Endothelial cell of umbilical vein (primary cell): ENCODE results near the gene PHACTR1. TPM values are rescaled to one million over a fixed set of nuclear protein-coding genes. Genes with fewer than 3 reads are reported as not detected.

Source experiments
- BruUV-seq: library from RNA; stranded (reverse); fragments of 400-500 nt; replicated peaks from 2 replicates; lab custom pipeline; 2021; lab: Mats Ljungman, UMichigan
- CTCF ChIA-PET: fragments of 300-600, 350-600 bp; sonication (Branson Sonifier 250); formaldehyde crosslinking; loops from one replicate; lab custom pipeline; 2021; ENCODE audit warnings: antibody characterized with exemption, inconsistent platforms; lab: Charles Lee
- POLR2A ChIA-PET: fragments of 300-600, 350-600 bp; sonication (Branson Sonifier 250); formaldehyde crosslinking; loops from one replicate; lab custom pipeline; 2021; ENCODE audit warnings: antibody characterized with exemption, inconsistent platforms; lab: Charles Lee
- DNase-seq: peaks from one replicate; pipeline ENCODE4 v3.0.0-alpha.2; 2011; ENCODE audit warnings: low read depth, low spot score
- FAIRE-seq: peaks from 2 replicates; lab custom pipeline; 2011; peaks lifted over from hg19 to GRCh38; lab: Jason Lieb, UNC
- H2AFZ ChIP-seq: 2 replicates; pipeline ENCODE4 v1.6.0; 2012; ENCODE audit warnings: low read depth, low read length, control low read depth, inconsistent platforms
- H3K27ac ChIP-seq: 2 replicates; pipeline ENCODE4 v1.5.1; 2011; ENCODE audit warnings: low read depth, mild to moderate bottlenecking, control low read depth, low read length, moderate library complexity; ENCODE audit not compliant: insufficient read depth
- H3K27me3 ChIP-seq, 2 experiments: 2 replicates each; pipeline versions ENCODE4 v1.6.0 to v1.6.1; 2011; ENCODE audit warnings: low read length in 2 of 2, mixed read lengths in 1 of 2; ENCODE audit not compliant: control insufficient read depth in 2 of 2, insufficient read depth in 2 of 2
- H3K36me3 ChIP-seq, 2 experiments: 2 replicates in 1 of 2; 3 replicates in 1 of 2; pipeline ENCODE4 v1.5.1; 2011; ENCODE audit warnings: low read length in 2 of 2, mild to moderate bottlenecking in 1 of 2, moderate library complexity in 1 of 2; ENCODE audit not compliant: control insufficient read depth in 2 of 2, insufficient read depth in 2 of 2; ENCODE audit errors: extremely low read depth in 1 of 2
- H3K4me1 ChIP-seq: 3 replicates; pipeline ENCODE4 v1.5.1; 2011; ENCODE audit warnings: mild to moderate bottlenecking, low read length; ENCODE audit not compliant: control insufficient read depth, insufficient read depth; ENCODE audit errors: extremely low read depth
- H3K4me2 ChIP-seq: 2 replicates; pipeline ENCODE4 v1.6.1; 2011; ENCODE audit warnings: low read length, control low read depth, mixed read lengths; ENCODE audit not compliant: insufficient read depth
- H3K4me3 ChIP-seq, 3 experiments: fragments of 200-600 bp in 1 of 3; sonication (generic), shearing (Covaris generic) in 1 of 3; replicated peaks in 1 of 3; 2 replicates each; pipeline ENCODE4 v1.5.1; 2011 to 2016; ENCODE audit warnings: control low read depth in 3 of 3, low read length in 3 of 3, mild to moderate bottlenecking in 2 of 3, inconsistent platforms in 1 of 3, low read depth in 1 of 3, moderate library complexity in 1 of 3; ENCODE audit not compliant: insufficient read depth in 1 of 3
- H3K79me2 ChIP-seq: 2 replicates; pipeline ENCODE4 v1.6.0; 2012; ENCODE audit warnings: low read length, inconsistent platforms; ENCODE audit not compliant: control insufficient read depth, insufficient read depth
- H3K9ac ChIP-seq: replicated peaks from 2 replicates; pipeline ENCODE3; 2011; ENCODE audit warnings: low read length, control low read depth; ENCODE audit not compliant: insufficient read depth; ENCODE audit errors: extremely low read depth
- H3K9me1 ChIP-seq: replicated peaks from 3 replicates; pipeline ENCODE4 v1.6.0; 2011; ENCODE audit warnings: mild to moderate bottlenecking, low read length; ENCODE audit not compliant: control insufficient read depth, insufficient read depth; ENCODE audit errors: extremely low read depth
- H3K9me3 ChIP-seq: replicated peaks from 2 replicates; pipeline ENCODE4 v1.5.1; 2012; ENCODE audit warnings: low read length, inconsistent platforms; ENCODE audit not compliant: control insufficient read depth, insufficient read depth
- H4K20me1 ChIP-seq: replicated peaks from 2 replicates; pipeline ENCODE3; 2011; ENCODE audit warnings: mild to moderate bottlenecking, low read length; ENCODE audit not compliant: control insufficient read depth, insufficient read depth; ENCODE audit errors: extremely low read depth
- EZH2 ChIP-seq: IDR thresholded peaks from 2 replicates; pipeline ENCODE4 v1.6.1; 2012; ENCODE audit warnings: borderline replicate concordance, low read depth, mild to moderate bottlenecking, moderate library complexity, low read length, inconsistent platforms; ENCODE audit not compliant: severe bottlenecking
- FOS ChIP-seq: IDR thresholded peaks from 2 replicates; pipeline ENCODE4 v1.6.1; 2011; ENCODE audit warnings: mild to moderate bottlenecking, low read length, moderate library complexity, borderline replicate concordance; ENCODE audit not compliant: insufficient read depth
- GATA2 ChIP-seq: IDR thresholded peaks from 2 replicates; pipeline ENCODE4 v1.7.0; 2011; ENCODE audit warnings: low read depth, mild to moderate bottlenecking, moderate library complexity, mixed read lengths, low read length; ENCODE audit not compliant: insufficient read length, insufficient read depth
- JUN ChIP-seq: IDR thresholded peaks from 2 replicates; pipeline ENCODE4 v1.6.1; 2011; ENCODE audit warnings: borderline replicate concordance, low read depth; ENCODE audit not compliant: insufficient read length, insufficient read depth
- MYC ChIP-seq: IDR thresholded peaks from one replicate; pipeline ENCODE4 v1.6.1; 2011; ENCODE audit warnings: mild to moderate bottlenecking, low read depth, low read length
- POLR2A ChIP-seq: IDR thresholded peaks from 2 replicates; pipeline ENCODE4 v1.6.1; 2012; ENCODE audit warnings: low read depth, mild to moderate bottlenecking, control low read depth, low read length
- POLR2AphosphoS5 ChIP-seq: IDR thresholded peaks from 2 replicates; pipeline ENCODE4 v1.6.1; 2012; ENCODE audit warnings: low read depth, mild to moderate bottlenecking, control low read depth, low read length, moderate library complexity; ENCODE audit not compliant: insufficient read depth
- dilution Hi-C: fragments of 300-500 bp; cut with MboI; formaldehyde crosslinking; loops from one replicate; pipeline ENCODE4 v1.15.0; 2019; ENCODE audit warnings: low sequenced_read_pairs; ENCODE audit not compliant: extremely low pct_ligation_motif_present
- intact Hi-C: fragments of 100-400 bp; cut with micrococcal nuclease; formaldehyde crosslinking; loops from one replicate; pipeline ENCODE4 v1.10.0; 2022
- polyA plus RNA-seq, 4 experiments: library from polyadenylated mRNA; depleted of rRNA in 3 of 4; stranded (reverse) in 3 of 4; unstranded in 1 of 4; fragments of >200 nt; gene quantifications; 2 replicates each; pipeline versions ENCODE4 v1.2.1 to v1.2.3, GENCODE V29; 2011 to 2012; ENCODE audit warnings: missing spikeins in 1 of 4
- total RNA-seq: library from RNA; stranded (reverse); gene quantifications from 2 replicates; pipeline ENCODE4 v1.2.3, GENCODE V29; 2021
- TF ChIP-seq, protein P1 (sequence below), 2 donors: IDR thresholded peaks; 1 replicate in 1 of 2; 2 replicates in 1 of 2; pipeline ENCODE4 v1.5.1; 2011; ENCODE audit warnings: low read length in 2 of 2, mild to moderate bottlenecking in 2 of 2, moderate library complexity in 2 of 2, control low read depth in 1 of 2, inconsistent platforms in 1 of 2, low read depth in 1 of 2; ENCODE audit not compliant: insufficient read depth in 1 of 2; ENCODE audit errors: extremely low read depth in 1 of 2
- TF ChIP-seq, protein P2 (sequence below): IDR thresholded peaks from 2 replicates; pipeline ENCODE4 v1.6.1; 2011; ENCODE audit not compliant: insufficient read depth, insufficient read length

The PHACTR1 gene
- total and polyA plus RNA-seq, 2 donors (not counting 3 experiments of a cell fraction or from before 2014, with no cell fraction given), result 2.4 to 23.2 TPM

DNA sequence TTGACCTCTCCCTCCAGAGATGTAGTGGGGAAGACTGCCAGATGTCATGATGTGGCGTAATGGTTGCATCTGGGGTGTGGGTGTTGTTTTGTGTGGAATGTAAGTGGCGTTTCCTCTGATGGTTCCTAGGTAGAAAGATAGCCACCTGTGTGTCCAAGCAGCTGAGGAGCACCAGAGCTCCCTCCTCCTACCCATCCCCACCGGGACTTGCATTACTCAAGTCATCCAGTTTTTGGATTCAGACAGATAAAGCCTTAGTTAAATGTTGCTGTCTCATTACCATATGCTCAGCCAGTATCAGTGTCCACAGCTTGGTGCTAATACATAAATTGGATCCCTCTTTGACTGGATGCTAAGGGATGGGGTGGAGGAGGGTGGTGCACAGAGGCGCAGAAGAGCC is 329.5 kb downstream of the PHACTR1 start:
- Histone ChIP-seq H3K9me1 (no peaks in the 10 kb centered on the region), H3K9me3 (no peaks in the 10 kb centered on the region), H3K27me3 (no peaks in the 10 kb centered on the region), H3K36me3 (no peaks in the 10 kb centered on the region), H3K79me2 (no peaks in the 10 kb centered on the region), H3K4me2 (no peak overlapping the region), H3K27ac (no peak overlapping the region), H3K4me3 (no peak overlapping the region), H3K9ac (no peak overlapping the region), H2AFZ (no peak overlapping the region), H3K4me1 (no peaks in the 10 kb centered on the region), H4K20me1 (no peaks in the 10 kb centered on the region)
- dilution Hi-C loops (no loop called here), intact Hi-C loops (no loop called here)
- BruUV-seq, result no TSS peak
- ChIA-PET CTCF (no interaction called here), POLR2A (no interaction called here)
- FAIRE-seq (no peak), DNase-seq (no peak)
- no peak for TF ChIP-seq FOS
- TF ChIP-seq, protein P1, sequence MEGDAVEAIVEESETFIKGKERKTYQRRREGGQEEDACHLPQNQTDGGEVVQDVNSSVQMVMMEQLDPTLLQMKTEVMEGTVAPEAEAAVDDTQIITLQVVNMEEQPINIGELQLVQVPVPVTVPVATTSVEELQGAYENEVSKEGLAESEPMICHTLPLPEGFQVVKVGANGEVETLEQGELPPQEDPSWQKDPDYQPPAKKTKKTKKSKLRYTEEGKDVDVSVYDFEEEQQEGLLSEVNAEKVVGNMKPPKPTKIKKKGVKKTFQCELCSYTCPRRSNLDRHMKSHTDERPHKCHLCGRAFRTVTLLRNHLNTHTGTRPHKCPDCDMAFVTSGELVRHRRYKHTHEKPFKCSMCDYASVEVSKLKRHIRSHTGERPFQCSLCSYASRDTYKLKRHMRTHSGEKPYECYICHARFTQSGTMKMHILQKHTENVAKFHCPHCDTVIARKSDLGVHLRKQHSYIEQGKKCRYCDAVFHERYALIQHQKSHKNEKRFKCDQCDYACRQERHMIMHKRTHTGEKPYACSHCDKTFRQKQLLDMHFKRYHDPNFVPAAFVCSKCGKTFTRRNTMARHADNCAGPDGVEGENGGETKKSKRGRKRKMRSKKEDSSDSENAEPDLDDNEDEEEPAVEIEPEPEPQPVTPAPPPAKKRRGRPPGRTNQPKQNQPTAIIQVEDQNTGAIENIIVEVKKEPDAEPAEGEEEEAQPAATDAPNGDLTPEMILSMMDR (IDR thresholded peaks at IDR 0.05; ENCODE audit: extremely low read depth in 1 of 2, insufficient read depth in 1 of 2, low read depth in 1 of 2, low read length in 2 of 2), result no peak
- no peak for TF ChIP-seq JUN
- TF ChIP-seq, protein P2, sequence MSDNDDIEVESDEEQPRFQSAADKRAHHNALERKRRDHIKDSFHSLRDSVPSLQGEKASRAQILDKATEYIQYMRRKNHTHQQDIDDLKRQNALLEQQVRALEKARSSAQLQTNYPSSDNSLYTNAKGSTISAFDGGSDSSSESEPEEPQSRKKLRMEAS, result no peak
- no peak for TF ChIP-seq MYC
- TF ChIP-seq POLR2A, result no peak
- TF ChIP-seq POLR2AphosphoS5, result no peak
- TF ChIP-seq GATA2, result no peak
- no peak for TF ChIP-seq EZH2
